D341Med (cell line): ENCODE measurements around the gene GTPBP6.
"Not testable (repeated sequence)": the region's sequence is repeated elsewhere in the genome, so short reads cannot be mapped to it uniquely, and the experiment has no call there.

Source experiments
- DNase-seq: peaks from one replicate; pipeline ENCODE4 v3.0.0; 2012; ENCODE audit warnings: low spot score

Gene GTPBP6

GRCh38 chrX:351736-352135 is 33.1 kb upstream of the GTPBP6 start:
- no peak for DNase-seq

GRCh38 chrX:351324-351641 is 32.7 kb upstream of the GTPBP6 start:
- DNase-seq = not testable (repeated sequence)

- DNase-seq = no peak
Observed at GRCh38 chrX:350534-351323, 32.1 kb upstream of the GTPBP6 start.

GRCh38 chrX:350148-350533 is 31.5 kb upstream of the GTPBP6 start:
- no peak for DNase-seq

DNA sequence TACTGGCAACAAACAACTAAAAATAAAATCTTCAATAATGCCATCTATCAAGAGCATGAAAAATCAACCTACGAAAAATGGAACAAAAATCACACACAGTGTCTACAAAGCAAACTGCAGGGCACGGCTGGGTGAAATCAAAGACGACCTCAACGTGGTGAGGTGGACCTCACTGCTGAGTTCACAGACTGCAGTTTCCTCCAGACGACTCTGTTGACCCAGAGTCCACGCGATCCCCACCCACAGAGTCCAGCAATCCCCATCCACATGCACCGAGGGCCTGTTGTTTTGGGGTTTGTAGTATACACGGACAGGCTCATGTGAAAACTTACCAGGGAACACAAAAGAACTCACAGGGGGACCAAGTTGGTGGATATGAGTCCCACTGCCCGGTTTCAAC is 31.1 kb upstream of the GTPBP6 start:
- no peak for DNase-seq

DNA sequence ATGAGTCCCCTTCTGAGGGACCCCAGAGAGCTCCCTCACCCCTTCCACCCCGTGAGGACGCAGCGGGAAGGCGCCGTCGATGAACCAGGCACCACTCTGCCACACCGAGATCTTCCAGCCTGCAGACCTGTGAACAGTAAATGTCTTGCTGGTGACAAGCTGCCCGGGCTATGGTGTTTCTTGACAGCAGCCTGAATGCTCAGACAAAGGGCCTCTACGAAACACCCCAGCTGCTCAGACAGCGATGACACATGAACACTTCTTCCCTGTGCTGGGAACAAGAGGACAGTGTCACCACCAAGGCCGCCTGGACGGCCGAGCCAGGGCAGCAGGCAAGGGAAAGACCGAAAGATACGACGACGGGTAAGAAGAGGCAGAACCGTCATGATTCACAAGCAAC is 30.6 kb upstream of the GTPBP6 start:
- no peak for DNase-seq

- DNase-seq = no peak
Observed at GRCh38 chrX:348461-349117, 30.0 kb upstream of the GTPBP6 start.

GRCh38 chrX:347351-348117 is 28.9 kb upstream of the GTPBP6 start:
- no peak for DNase-seq

GRCh38 chrX:346034-346813 is 27.6 kb upstream of the GTPBP6 start:
- DNase-seq = no peak

DNA sequence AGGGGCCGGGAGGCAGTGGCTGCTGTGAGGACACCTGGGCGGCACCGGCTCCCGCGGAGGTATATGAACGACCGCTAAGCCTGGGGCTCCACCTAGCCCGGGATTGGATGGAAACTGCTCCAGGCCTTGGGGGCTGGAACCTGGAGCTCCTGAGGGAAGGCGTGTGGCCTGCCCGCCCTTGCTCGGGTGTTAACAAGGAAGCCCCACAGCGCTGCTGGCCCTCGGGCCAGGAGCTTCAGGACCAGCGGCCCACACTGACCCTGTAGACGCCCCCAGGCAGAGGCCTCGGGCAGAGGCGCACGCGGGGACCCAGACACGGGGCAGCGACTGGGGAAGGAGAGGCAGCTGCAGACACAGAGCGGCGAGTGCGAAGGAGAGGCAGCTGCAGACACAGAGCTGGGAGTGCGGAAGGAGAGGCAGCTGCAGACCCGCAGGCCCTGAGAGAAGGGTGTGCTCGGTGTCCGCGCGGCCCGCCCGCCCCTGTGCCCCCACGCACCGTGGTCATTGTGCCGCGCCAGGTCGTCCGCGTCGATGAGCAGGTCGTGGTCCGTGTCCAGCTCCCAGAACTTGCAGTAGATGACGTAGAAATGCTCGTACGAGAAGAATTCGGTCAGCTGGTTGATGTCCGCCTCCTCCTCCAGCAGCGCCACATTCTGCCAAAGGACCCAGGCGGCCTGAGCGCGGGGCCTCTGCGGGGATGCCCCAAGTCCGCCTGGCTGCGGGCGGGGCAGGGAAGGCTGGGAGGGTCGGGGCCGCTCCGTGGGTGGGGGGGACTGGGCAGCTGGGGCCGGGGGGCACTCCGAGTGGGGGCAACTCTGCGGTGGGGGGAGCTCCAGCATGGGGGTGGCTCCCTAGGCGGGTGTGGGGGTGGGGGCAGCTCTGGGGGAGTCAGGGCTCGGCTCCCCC is 26.7 kb upstream of the GTPBP6 start:
- DNase-seq = no peak

DNA sequence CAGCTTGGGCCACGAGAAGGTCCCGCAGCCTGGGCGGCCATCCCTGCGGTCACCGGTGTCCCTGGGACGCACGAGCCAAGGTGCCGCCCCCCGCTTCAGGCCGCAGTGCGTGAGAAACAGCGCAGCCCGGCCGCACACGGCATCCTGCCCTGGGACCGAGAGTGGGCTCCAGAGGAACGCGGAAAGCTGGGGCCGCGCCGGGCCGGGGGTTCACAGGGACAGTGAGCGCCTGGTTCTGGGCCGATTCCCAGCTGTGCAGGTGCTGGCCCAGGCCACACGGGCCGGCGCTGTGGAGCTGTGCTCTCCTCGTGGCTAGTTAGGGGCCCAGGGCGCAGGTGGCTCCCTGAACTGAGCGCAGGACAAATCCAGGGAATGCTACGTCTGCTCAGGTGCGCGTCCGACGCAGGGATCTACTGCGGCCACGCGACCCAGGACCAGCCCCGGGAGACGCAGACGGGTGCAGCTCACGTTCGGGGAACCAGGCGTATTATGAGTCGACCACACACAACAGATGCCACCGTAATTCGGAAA is 25.8 kb upstream of the GTPBP6 start:
- no peak for DNase-seq

DNA sequence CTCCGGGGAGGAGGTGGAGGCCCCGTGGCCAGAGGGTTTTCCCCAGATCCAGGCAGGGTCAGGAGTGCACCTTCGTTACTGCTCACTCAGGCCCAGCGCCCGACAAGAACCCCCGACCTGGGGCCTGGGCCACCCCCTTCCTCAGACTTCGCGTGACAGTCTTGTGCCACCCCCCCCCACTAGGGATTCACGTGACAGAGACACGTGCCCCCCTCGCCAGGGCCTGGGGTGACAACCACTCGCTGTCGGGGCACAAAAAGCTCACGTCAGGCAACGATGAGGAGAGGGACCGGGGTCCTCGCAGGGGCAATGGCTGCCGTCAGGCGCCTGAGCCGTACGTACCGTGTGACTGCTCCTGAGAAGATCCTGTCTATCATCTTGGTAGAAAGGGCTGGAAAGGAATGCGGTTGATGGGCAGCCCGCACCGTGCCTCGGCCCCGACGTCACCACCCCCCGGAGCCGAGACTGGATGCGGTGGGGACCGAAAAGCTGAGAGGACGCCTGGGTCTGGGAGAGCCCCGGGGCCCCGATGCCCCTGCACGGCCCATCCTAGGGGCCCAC is 23.0 kb upstream of the GTPBP6 start:
- DNase-seq = no peak

GRCh38 chrX:340641-341423 is 22.2 kb upstream of the GTPBP6 start:
- no peak for DNase-seq

- no peak for DNase-seq
Observed at GRCh38 chrX:340121-340520, 21.5 kb upstream of the GTPBP6 start.

DNA sequence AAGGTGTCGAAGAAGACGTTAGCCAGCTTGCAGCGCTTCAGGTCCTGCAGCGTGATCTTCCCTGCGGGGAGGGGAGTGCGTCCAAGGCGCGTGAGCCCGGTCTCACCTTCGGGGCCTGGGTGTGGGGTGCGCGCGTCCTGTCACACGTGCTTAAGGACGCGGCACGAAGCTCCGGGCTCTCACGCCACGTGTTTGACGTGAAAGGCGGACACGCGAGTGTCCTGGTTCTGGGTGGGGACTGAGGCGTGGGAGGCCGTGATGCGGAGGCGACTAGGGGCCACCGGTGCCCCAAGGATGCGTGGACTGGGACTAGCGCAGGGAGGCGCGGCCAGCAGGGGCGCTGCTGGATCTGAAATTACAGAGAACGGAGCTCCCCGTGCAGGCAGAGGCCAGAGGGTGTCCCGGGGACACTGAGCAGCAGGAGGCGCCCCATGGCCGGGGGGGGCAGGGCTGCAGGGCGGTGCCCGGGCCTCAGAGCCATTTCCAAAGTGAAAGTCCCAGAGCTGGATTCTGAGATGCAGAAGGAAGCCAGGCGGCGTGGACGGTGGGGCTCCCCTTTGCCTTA is 20.3 kb upstream of the GTPBP6 start:
- no peak for DNase-seq

DNA sequence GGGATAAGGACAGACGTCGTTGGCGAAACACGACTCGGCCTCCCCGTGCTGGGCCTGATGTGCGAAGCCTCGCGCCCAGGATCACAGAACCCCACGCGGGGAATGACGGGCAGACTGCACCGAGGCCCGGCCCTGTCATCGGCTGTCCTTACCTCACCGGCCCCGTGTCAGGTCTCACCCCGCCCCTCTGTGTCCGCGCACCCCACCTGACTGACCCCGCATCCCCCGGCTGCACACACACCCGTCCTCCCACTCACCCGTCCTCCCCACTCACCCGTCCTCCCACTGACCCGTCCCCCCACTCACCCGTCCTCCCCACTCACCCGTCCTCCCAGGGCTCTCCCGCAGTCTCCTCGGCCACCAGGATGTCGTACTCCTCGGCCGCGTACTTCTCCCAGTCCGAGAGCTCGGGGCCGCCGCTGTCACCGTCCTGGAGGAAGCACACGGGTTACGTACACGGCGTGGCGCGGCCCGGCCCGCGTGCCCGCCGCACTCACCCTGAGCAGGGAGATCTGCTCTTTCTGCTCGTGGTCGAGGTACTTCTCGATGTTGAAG is 19.8 kb upstream of the GTPBP6 start:
- DNase-seq = no peak

DNA sequence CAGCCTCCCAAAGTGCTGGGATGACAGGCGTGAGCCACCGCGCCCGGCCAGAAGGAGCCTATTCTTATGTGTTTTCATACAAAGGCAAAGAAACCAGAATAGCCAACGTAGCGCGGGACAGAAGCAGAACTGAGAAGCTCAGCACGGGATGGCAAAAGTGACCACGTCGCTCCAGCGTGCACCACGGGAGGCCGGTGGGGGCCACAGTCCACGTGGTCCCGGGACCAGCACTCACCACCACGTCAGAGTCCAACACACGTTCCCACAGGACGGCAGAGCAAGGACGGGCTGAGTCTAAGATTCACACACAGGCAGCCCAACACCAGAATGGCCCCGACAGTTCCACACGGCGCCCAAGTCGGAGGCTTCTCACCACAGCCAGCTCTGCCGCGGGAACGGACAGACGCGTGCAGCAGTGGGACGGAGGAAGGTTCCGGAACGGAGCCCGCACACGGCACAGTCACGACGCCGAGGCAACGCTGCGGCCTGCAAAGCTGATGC is 18.8 kb upstream of the GTPBP6 start:
- no peak for DNase-seq

DNA sequence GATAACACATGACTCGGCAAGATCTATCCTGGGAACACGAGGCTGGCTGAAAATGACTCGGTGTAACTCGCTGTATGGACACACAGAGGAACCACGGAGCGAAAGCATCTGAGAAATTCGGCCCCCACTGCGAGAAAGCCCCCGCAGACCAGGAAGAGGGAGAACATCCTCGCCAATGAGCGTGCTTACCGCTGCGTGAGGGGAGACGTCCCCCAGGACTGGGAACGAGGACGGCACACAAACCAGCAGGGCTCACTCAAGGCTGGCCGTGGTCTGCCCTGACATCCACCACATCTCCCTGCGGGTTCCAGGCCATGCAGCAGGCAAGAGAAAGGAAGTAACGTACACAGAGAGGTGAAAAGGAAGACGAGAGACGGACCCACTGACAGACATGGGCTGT is 17.6 kb upstream of the GTPBP6 start:
- DNase-seq = no peak

DNA sequence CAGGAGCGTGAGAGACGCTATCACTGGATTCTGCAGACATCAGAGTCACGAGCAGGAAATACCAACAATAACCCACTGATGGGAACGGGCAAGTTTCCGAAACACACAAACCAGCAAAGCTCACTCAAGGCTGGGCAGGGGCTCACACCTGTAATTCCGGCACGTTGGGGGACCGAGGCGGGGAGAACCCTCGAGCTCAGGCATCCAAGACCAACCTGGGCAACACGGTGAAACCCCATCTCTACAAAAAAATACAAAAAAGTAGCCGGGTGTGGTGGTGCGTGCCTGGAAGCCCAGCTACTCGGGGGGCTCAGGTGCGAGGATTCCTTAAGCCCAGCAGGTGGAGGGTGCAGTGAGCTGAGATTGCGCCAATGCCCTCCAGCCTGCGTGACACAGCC is 17.2 kb upstream of the GTPBP6 start:
- DNase-seq = no peak
